ENCODE measurements around the gene CABLES1. TPM values are rescaled to one million over a fixed set of nuclear protein-coding genes. Genes with fewer than 3 reads are reported as not detected.

The CABLES1 gene
- total RNA-seq, 4 donors from 2014 or later: 6.6 to 28.5 (median 19.5) TPM

DNA sequence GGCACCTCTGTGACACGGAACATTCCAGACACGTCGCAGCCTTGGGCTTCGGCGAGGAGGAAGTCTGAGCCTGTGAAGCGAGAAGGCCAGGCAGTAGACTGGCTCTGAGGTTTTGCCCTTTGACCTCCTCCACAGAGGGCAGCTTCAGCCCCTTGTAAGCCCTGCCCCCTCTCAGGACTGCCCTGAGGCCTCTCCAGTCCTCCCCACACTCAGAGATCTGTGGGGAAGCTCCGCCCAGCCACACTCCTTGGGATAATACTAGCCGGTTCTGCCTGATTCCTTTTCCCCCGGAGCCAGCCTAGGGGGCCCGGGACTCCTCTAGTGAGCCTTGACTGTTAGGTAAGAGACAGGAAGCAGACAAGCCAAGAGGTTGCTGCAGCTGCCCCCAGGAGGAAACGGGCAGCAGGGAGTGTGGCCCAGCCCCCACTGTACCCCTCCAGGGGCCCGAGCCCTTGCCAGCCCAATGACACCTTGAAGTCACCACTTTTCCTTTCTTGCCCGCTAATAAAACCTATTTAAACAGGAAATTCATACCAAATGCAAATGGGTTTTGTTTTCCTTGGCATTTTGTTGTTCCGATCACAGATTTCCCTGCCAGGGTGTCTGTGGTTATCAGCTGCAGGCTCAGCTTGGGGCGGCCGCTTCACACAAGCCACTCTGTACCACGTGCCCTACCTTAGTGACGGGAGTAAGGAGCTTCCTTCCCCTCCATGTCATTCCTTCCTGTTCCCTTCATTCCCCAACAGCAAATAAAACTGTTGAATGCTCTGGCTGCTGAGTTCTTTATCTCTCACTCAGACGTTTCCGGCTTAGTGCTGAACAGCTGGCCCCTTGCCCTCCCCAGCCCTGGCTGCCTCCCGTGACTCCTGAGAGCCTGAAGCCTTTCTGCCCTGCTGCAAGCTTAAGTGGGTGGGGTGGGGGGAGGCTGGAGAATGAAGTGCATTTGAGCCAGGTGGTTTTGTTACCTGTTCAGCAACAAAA lies 124.7 kb downstream of the CABLES1 start:
- H3K27me3 ChIP-seq: no peaks in the 10 kb centered on the region
- DNase-seq: peak; percentile 44 to 79 (median 69)
- H3K9me3 ChIP-seq: no peaks in the 10 kb centered on the region
- peaks cover 0 to 2% (median 0%) of the 10 kb centered on the region in 3 donors for H3K36me3 ChIP-seq
- TF ChIP-seq, protein P1, sequence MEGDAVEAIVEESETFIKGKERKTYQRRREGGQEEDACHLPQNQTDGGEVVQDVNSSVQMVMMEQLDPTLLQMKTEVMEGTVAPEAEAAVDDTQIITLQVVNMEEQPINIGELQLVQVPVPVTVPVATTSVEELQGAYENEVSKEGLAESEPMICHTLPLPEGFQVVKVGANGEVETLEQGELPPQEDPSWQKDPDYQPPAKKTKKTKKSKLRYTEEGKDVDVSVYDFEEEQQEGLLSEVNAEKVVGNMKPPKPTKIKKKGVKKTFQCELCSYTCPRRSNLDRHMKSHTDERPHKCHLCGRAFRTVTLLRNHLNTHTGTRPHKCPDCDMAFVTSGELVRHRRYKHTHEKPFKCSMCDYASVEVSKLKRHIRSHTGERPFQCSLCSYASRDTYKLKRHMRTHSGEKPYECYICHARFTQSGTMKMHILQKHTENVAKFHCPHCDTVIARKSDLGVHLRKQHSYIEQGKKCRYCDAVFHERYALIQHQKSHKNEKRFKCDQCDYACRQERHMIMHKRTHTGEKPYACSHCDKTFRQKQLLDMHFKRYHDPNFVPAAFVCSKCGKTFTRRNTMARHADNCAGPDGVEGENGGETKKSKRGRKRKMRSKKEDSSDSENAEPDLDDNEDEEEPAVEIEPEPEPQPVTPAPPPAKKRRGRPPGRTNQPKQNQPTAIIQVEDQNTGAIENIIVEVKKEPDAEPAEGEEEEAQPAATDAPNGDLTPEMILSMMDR (IDR thresholded peaks at IDR 0.05): peak in 1 of 6 experiments; percentile 5
- no peak for TF ChIP-seq POLR2A (IDR thresholded peaks at IDR 0.05)
- peaks cover 0 to 21% (median 10%) of the 10 kb centered on the region in 4 donors for H3K4me1 ChIP-seq
- peak overlapping the region; percentile 47 to 58 (median 50) for H3K27ac ChIP-seq
- peak overlapping the region; percentile 9 to 25 (median 15) for H3K4me3 ChIP-seq

DNA sequence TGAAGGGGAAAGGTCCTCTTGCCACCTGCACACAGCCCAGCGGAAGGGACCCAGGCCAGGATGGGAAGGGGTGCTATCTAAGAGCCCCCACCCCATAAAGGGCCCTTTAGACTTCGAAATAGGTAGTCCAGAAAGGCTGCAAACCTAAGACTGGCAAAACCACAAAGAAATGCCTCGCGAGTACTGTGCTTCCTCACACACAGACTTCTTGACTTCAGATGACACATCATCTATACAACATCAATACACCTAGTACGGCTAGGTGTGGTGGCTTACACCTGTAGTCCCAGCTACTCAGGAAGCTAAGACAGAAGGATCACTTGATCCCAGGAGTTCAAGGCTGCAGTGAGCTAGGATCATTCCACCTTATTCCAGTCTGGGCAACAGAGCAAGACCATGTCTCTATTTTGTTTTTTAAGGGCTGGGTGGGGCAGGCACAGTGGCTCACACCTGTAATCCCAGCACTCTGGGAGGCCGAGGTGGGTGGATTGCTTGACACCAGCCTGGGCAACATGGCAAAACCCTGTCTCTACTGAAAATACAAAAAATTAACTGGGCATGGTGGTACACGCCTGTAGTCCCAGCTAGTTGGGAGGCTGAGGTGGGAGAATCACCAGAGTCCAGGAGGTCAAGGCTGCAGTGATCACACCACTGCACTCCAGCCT lies 125.8 kb downstream of the CABLES1 start:
- no peak for DNase-seq
- TF ChIP-seq POLR2A (IDR thresholded peaks at IDR 0.05): no peak
- TF ChIP-seq, protein P1 (IDR thresholded peaks at IDR 0.05): no peak
- Histone ChIP-seq H3K4me3 (no peak overlapping the region), H3K36me3 (no peaks in the 10 kb centered on the region), H3K4me1 (peaks cover 0 to 21% (median 10%) of the 10 kb centered on the region in 4 donors), H3K9me3 (no peaks in the 10 kb centered on the region), H3K27me3 (no peaks in the 10 kb centered on the region), H3K27ac (no peak overlapping the region)

DNA sequence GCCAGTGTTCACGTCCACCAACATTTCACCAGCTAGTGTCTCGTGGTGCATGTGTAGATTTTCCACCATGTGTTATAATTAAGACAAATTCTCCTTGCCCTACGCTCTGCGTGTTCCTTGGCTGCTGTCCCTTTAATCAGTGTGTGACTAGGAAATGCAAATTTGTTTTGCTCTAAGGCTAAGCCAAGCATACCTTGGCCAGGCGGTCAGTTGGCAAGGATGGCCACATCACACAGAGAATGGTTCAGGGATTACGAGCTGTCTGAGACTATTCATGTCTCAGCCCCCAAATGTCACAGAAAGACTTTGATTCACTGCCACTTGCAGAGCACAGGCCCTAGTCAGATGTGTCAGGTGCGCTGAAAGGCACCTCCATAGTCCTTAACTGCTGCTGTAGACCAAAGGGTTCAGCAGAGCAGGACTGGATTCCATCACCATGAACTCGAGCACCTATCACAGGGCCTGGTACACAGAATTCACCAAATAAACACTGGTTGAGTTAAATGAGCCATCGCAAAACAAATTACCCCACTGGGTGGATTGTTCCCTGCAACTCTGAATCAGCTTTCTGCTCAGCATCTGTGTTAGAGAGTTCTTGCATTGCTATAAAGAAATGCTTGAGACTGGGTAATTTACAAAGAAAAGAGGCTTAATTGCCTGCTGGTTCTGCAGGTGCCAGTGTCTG lies 128.4 kb downstream of the CABLES1 start:
- H3K27ac ChIP-seq: no peak overlapping the region

DNA sequence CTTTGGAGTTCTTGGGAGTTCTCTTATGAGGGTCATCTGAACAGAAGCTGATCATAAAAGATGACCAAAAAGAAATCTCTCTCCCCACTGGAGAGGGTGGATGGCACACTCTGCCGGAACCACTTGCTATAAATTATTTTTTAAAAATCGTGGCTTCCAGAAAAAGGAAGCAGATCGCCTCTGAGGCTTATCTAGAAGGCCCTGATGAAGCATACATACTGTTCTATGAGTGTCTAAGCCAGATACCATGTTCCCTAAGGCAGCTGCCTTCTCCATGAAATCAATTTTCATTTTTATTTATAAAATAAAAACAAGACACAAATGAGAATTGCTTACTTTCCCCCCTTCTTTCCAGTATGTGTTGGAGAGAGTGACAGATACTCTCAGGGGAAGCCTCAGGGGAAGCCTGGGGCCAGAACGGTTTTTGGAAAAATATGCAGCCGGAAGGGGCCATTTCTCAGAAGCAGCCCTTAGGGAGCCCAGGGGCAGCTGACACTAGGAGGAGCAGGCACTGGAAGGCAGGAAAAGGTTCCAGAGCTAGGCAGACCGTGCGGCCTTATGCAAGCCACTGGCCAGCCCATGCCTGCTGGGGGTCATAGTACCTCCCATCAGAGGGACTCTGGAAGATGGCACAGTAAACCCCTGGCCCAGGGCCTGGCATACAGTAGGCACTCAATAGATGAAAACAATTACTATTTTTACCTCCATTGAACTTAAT lies 130.6 kb downstream of the CABLES1 start:
- H3K36me3 ChIP-seq: no peaks in the 10 kb centered on the region
- no peak overlapping the region for H3K4me3 ChIP-seq
- peaks cover 0 to under 1% (median 0%) of the 10 kb centered on the region in 4 donors for H3K4me1 ChIP-seq
- no peaks in the 10 kb centered on the region for H3K27me3 ChIP-seq
- TF ChIP-seq, protein P1 (IDR thresholded peaks at IDR 0.05): no peak
- no peak for TF ChIP-seq POLR2A (IDR thresholded peaks at IDR 0.05)
- DNase-seq: no peak
- H3K9me3 ChIP-seq: peaks cover 0 to 15% (median 0%) of the 10 kb centered on the region in 4 donors
- H3K27ac ChIP-seq: no peak overlapping the region

More for the DNA sequence above, 128.4 kb downstream of the CABLES1 start:
- Histone ChIP-seq H3K4me1 (peaks cover 0 to 21% (median 10%) of the 10 kb centered on the region in 4 donors), H3K27me3 (no peaks in the 10 kb centered on the region), H3K9me3 (no peaks in the 10 kb centered on the region), H3K36me3 (no peaks in the 10 kb centered on the region), H3K4me3 (no peak overlapping the region)
- DNase-seq: no peak
- no peak for TF ChIP-seq POLR2A (IDR thresholded peaks at IDR 0.05)
- TF ChIP-seq, protein P1 (IDR thresholded peaks at IDR 0.05): no peak

All from Peyer's patch (tissue), 4 donors.